ENCODE data around the gene BTBD16. TPM values are rescaled to one million over a fixed set of nuclear protein-coding genes. Genes with fewer than 3 reads are reported as not detected.

BTBD16 gene
- total RNA-seq, 2 experiments from 2014 or later, result not detected

DNA sequence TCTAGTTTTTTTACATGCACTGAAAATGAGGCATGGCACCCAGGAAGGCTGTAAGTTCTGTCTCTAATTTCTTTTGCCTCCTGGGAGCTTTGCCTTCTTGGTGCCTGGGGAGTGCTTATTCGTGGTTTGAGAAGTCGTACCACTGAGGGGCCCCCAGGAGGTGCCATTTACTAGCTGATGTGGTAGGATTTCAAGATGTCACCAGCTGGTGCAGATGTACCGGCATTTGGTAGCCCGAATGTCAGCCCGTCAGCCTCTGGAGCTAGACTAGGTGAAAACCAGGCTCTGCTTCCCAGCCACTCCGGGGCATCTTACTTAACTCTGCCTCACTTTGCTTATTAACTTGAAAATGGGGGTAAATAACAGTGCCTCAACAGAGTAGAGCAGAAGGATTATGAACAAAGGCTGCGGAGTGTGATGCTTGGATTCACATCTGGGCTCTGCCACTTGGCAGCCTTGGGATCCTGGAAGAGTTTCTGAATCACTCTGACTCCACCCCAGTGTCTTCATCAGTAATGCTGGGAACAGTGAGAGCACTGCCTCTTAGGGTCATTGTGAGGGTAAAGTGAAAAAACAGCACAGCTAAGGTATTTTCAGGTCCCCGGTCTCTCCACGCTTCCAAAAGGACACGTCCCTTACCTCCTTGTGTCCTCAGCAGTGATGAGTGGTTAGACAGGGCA is 31.4 kb upstream of the BTBD16 start:
- intact Hi-C loops (cut with micrococcal nuclease), result no loop called here
- Mint-ChIP-seq H3K36me3 (ENCODE audit: low read depth) (no peaks in the 10 kb centered on the region), H3K9me3 (no peaks in the 10 kb centered on the region), H3K4me3 (no peak overlapping the region), H3K4me1 (ENCODE audit: low read depth) (no peaks in the 10 kb centered on the region), H3K27ac (no peak overlapping the region), H3K27me3 (ENCODE audit: low read depth) (no peaks in the 10 kb centered on the region)
- CTCF ChIA-PET, result no interaction called here
- no peak for DNase-seq

DNA sequence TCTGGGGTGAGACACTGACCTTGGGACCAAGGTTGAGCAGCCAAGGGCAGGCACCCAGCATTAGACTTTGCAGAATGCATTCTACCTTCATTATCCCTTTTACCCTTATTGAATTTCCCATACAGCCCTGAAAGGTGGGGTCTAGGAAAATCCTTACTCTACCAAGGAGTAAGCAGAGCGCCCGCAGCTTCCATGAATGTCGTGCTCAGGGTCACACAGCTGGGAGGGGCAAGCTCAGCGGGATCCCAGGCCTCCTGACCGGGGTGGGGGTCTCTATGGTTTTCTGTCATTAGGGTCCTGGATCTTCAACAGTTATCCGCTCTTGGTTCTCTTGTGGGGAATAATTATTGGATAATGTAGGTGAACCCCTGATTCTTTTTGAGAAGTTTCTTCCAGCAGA is 30.7 kb upstream of the BTBD16 start:
- intact Hi-C loops (cut with micrococcal nuclease), result no loop called here
- Mint-ChIP-seq H3K27me3 (ENCODE audit: low read depth) (no peaks in the 10 kb centered on the region), H3K4me1 (ENCODE audit: low read depth) (no peaks in the 10 kb centered on the region), H3K4me3 (no peak overlapping the region), H3K9me3 (no peaks in the 10 kb centered on the region), H3K36me3 (ENCODE audit: low read depth) (no peaks in the 10 kb centered on the region), H3K27ac (no peak overlapping the region)
- CTCF ChIA-PET, result no interaction called here
- no peak for DNase-seq

DNA sequence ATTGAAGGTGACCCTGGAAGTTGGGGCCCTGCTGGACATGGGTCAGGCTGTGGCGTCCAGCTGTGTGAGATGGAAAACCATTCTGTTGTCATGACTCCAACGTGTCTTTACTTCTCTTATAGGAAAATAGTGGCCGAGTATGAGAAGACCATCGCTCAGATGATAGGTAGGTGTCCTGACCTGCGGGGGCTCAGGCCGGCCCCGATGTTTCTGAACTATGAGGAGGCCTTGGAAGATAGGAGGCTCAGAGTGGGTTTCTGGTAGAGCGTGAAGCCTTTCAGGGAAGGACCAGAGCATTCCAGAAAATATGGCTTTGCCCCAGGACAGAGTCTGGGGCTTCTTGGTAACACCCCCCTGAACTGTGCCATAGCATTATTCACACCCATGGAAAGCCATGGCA is 29.3 kb upstream of the BTBD16 start:
- H3K27ac Mint-ChIP-seq, result no peak overlapping the region
- DNase-seq, result no peak
- H3K9me3 Mint-ChIP-seq, result no peaks in the 10 kb centered on the region
- CTCF ChIA-PET, result no interaction called here
- no peaks in the 10 kb centered on the region for H3K4me1 Mint-ChIP-seq (ENCODE audit: low read depth)
- H3K27me3 Mint-ChIP-seq (ENCODE audit: low read depth), result no peaks in the 10 kb centered on the region
- H3K36me3 Mint-ChIP-seq (ENCODE audit: low read depth), result no peaks in the 10 kb centered on the region
- intact Hi-C loops (cut with micrococcal nuclease), result no loop called here
- no peak overlapping the region for H3K4me3 Mint-ChIP-seq

DNA sequence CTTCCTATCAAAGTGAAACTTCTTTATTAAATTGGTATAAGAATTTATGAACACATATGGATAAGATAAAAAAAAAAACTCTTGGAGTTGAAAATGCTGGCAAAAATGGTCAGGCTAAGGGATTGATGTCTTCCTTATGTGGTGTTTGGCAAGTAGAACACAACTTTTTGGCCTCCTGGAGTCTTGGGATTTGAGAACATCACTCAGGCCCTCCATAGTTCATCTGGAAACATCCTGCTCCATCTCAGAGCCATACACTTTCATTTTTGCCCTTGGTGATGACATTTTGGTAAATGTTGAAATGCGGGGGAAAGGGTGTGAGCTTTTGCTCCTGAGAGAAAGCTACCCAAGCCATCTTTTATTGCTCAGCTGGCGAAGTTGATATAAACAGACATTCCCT is 27.5 kb upstream of the BTBD16 start:
- H3K36me3 Mint-ChIP-seq (ENCODE audit: low read depth), result no peaks in the 10 kb centered on the region
- CTCF ChIA-PET, result interaction anchor here (1.0 kb wide), 1 partner anchor 55 kb away, joined by 3 read pairs; no protein-coding TSS in a partner anchor
- intact Hi-C loops (cut with micrococcal nuclease), result no loop called here

DNA sequence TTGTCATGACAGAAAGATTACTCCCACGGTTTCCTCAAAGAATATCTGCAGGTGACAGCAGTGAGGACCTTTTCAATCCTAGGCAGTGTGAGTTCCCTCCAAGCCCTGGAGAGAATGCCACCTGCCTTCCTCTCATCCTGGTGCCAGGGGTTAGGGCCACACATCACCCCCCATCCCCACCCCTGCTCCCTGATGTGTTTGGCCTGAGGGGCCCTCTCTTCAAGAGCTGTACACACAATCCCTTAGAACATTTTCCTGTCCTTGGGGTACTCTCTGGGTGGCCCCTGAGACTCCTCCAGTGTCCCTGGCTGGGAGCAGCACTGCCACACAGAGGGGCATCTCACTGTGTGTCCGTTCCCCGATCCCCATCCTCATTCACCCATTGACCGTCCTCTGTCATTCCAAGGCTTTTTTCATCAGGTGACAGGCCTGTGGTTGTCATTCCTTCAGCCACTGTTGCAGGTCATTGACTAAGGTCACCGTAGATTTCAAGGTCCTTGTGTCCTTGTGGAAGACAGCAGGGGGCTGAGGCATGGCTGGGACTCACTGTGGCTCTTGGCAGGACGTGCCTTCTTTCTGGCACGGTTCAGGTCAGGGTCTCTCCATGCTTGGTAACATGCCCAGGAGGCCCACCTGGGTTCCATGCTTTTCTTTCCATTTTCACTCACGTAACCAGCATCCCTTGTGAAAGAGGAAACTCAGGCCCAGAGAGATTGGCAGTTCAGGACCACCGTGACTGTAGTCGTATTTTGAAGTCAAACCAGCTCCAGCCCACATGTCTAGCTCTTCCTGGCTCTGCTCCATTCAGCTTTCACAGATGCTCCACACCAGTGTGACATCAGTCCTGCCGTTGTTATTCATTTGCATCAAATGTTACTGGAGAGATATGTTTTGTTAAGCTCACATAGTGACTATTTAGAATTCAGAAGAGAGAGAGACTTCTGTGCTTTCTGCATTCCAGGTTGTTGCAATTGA is 26.8 kb upstream of the BTBD16 start:
- no peak for DNase-seq
- H3K4me1 Mint-ChIP-seq (ENCODE audit: low read depth), result no peaks in the 10 kb centered on the region
- H3K9me3 Mint-ChIP-seq, result no peaks in the 10 kb centered on the region
- intact Hi-C loops (cut with micrococcal nuclease), result no loop called here
- CTCF ChIA-PET, result no interaction called here
- H3K27me3 Mint-ChIP-seq (ENCODE audit: low read depth), result no peaks in the 10 kb centered on the region
- H3K36me3 Mint-ChIP-seq (ENCODE audit: low read depth), result no peaks in the 10 kb centered on the region
- H3K27ac Mint-ChIP-seq, result no peak overlapping the region
- no peak overlapping the region for H3K4me3 Mint-ChIP-seq

More for the DNA sequence above, 27.5 kb upstream of the BTBD16 start:
- H3K27me3 Mint-ChIP-seq (ENCODE audit: low read depth), result no peaks in the 10 kb centered on the region
- no peak overlapping the region for H3K27ac Mint-ChIP-seq
- H3K4me1 Mint-ChIP-seq (ENCODE audit: low read depth), result no peaks in the 10 kb centered on the region
- H3K4me3 Mint-ChIP-seq, result no peak overlapping the region
- no peaks in the 10 kb centered on the region for H3K9me3 Mint-ChIP-seq
- DNase-seq, result no peak

DNA sequence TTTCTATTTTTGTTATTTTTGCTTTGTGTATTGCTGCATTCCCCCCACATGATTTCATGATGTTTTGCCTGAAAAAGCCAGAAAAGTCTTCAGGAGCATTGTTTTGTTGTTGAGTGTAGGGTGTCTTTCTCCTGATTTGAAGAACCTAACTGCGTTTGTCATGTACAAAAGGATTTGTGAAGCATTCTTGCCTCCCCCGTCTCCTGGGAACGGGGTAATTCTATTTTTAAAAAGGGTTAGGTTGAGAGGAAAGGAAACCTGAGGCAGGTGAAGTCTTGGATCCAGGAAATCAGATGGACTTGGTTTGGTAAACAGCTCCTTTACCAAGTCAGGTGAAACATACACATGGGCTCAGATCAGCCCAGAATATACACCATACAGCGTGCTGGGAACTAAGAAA is 26.0 kb upstream of the BTBD16 start:
- no peak for DNase-seq
- no peaks in the 10 kb centered on the region for H3K4me1 Mint-ChIP-seq (ENCODE audit: low read depth)
- no peaks in the 10 kb centered on the region for H3K9me3 Mint-ChIP-seq
- no peak overlapping the region for H3K27ac Mint-ChIP-seq
- intact Hi-C loops (cut with micrococcal nuclease), result no loop called here
- no peak overlapping the region for H3K4me3 Mint-ChIP-seq
- no peaks in the 10 kb centered on the region for H3K36me3 Mint-ChIP-seq (ENCODE audit: low read depth)
- CTCF ChIA-PET, result no interaction called here
- no peaks in the 10 kb centered on the region for H3K27me3 Mint-ChIP-seq (ENCODE audit: low read depth)

DNA sequence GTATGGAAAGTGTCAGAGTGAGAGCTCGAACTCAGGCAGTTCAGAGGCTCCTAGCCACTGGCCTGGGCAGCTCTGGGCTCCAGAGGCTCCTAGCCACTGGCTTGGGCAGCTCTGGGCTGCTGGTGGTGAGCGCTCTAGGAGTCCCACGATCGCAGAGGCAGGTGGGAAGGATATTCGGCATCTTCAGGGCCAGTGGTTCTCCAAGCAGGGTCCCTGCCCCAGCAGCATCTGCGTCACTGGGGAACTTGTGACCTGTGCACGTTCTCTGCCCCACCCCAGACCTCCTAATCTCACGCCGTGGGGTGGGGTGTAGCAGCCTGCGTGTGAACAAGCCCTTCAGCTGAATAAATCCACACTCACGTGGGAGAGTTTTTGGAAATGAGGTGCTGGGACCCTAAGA is 25.2 kb upstream of the BTBD16 start:
- DNase-seq, result no peak
- H3K27ac Mint-ChIP-seq, result no peak overlapping the region
- intact Hi-C loops (cut with micrococcal nuclease), result no loop called here
- no peaks in the 10 kb centered on the region for H3K36me3 Mint-ChIP-seq (ENCODE audit: low read depth)
- H3K27me3 Mint-ChIP-seq (ENCODE audit: low read depth), result no peaks in the 10 kb centered on the region
- H3K4me3 Mint-ChIP-seq, result no peak overlapping the region
- CTCF ChIA-PET, result no interaction called here
- H3K4me1 Mint-ChIP-seq (ENCODE audit: low read depth), result no peaks in the 10 kb centered on the region
- no peaks in the 10 kb centered on the region for H3K9me3 Mint-ChIP-seq

DNA sequence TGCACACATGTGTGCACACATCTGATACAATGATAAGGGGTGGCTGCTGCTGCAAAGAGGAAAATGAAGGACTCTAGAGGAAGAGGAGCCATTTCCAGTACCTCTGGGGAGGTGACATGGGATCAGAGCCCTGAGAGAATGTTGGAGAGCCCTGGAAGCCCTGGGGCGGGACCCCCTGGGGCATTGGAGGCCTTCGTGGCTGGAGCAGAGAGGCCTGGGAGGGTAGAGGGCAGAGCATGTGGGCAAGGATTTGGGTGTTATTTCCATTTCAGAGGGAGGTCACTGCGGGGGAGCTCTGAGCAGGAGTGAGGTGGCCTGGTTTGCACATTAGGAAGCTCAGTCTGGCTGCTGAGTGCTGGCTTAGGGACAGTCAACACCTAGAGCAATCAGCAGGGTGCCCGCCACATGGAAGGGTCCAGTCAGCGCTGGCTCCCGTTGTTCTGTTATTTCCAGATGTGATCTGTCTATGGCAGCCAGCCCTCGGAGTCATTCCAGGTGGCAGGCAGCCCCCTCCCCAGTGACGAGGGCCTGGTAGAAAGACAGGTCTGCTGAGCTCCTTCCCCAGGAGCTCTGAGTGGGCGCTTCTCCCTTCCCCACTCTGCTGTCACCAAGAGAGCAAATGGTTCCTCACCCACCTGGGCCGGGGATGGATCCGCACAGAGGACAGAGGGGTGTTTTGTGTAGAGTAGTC is 24.1 kb upstream of the BTBD16 start:
- H3K27me3 Mint-ChIP-seq (ENCODE audit: low read depth), result no peaks in the 10 kb centered on the region
- intact Hi-C loops (cut with micrococcal nuclease), result no loop called here
- H3K4me3 Mint-ChIP-seq, result no peak overlapping the region
- H3K4me1 Mint-ChIP-seq (ENCODE audit: low read depth), result no peaks in the 10 kb centered on the region
- no peak overlapping the region for H3K27ac Mint-ChIP-seq
- H3K9me3 Mint-ChIP-seq, result no peaks in the 10 kb centered on the region
- no peak for DNase-seq
- H3K36me3 Mint-ChIP-seq (ENCODE audit: low read depth), result no peaks in the 10 kb centered on the region
- CTCF ChIA-PET, result no interaction called here

DNA sequence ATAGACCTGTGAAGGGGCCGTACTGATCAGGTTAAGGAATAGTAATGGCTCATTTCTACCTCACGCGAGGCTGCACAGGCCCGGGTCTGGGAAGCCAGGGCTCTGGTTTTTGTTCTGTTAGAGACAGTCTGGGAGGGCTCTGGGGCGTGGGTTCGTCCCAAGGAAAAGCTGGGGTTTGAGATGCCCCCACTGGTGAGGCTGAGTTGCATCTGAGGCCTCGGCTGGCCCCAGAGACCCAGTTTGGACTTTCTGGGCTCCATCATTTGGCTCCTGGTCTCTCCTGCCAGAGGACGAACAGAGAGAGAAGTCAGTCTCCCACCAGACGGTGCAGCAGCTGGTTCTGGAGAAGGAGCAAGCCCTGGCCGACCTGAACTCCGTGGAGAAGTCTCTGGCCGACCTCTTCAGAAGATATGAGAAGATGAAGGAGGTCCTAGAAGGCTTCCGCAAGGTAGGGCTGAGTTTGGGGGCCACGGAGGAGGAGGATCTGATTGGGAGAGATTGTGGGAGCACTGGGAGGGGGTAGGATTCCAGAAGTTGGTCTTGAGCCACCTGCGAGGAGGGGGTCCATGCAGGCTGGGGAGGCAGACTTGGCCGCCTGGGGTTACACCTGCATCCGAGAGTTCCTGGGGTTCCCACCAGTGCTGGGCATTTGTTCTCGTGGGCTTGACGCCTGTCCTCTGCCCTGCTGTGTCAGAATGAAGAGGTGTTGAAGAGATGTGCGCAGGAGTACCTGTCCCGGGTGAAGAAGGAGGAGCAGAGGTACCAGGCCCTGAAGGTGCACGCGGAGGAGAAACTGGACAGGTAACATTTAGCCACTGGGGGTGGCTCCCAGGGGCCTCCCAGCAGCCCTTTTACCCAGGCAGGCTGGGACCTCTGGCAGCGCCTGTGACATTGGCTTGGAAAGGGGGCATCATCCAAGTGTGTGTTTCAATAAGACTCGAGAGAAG is 22.5 kb upstream of the BTBD16 start:
- Mint-ChIP-seq H3K4me1 (ENCODE audit: low read depth) (no peaks in the 10 kb centered on the region), H3K27me3 (ENCODE audit: low read depth) (no peaks in the 10 kb centered on the region), H3K36me3 (ENCODE audit: low read depth) (no peaks in the 10 kb centered on the region), H3K27ac (no peak overlapping the region), H3K4me3 (no peak overlapping the region), H3K9me3 (no peaks in the 10 kb centered on the region)
- CTCF ChIA-PET, result no interaction called here
- no peak for DNase-seq
- intact Hi-C loops (cut with micrococcal nuclease), result no loop called here

DNA sequence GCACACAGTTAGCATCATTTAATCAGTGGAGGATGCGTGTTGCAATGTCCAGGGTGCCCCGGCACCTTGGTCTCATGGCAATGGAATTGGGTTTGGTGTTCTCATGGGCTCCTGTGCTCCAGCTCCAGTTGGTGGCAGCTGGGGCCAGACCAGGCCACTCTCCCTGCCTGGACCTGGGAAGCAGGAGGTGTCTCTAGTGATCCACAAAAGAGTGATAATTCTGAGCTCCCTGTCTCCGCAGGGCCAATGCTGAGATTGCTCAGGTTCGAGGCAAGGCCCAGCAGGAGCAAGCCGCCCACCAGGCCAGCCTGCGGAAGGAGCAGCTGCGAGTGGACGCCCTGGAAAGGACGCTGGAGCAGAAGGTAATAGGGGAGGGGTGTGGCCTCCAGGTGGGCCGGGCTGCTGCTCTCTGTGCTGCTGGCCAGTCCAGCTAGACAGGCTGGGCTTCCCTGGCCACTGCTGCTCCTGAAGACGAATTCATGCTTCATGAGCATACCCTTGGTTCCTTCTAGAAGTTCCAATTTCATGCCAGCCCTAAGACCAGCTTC is 21.7 kb upstream of the BTBD16 start:
- Mint-ChIP-seq H3K4me1 (ENCODE audit: low read depth) (no peaks in the 10 kb centered on the region), H3K4me3 (no peak overlapping the region), H3K36me3 (ENCODE audit: low read depth) (no peaks in the 10 kb centered on the region), H3K27ac (no peak overlapping the region), H3K27me3 (ENCODE audit: low read depth) (no peaks in the 10 kb centered on the region), H3K9me3 (no peaks in the 10 kb centered on the region)
- intact Hi-C loops (cut with micrococcal nuclease), result no loop called here
- CTCF ChIA-PET, result no interaction called here
- no peak for DNase-seq

DNA sequence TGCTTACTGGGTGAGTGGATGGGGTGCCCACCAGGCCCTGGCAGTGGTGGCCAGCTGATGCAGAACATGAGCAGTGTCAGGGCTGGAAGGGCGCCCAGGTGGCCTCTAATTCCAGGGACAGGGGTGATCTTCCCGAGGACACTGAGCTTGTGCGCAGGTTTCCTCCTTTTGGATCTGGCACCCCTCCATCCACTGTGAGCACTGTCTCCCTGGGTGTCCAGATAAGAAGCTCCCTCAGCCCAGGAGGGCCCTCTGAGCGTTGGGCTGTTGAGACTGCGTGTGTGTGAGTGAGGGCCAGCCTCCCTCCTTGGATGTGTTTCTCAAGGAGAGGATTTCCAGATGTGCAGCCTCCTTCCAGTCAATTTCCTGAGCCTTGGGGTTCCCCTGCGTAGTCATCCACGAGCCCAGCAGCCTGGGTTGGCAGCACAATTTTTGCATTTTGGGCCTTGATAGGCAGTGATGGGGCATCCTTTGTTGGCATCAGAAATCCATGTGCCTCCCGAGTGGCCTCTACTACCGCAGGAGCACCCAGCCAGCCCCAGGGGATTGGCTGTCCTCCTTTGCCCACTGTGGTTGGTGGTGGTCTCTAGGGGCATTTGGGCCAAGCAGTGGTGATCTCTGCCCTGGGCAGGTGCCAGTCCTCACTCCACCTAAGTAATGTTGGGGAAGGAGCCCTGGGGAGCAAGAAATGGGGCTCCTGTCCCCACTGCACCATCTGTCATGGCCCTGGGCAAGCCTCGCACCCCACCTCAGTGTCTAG is 20.9 kb upstream of the BTBD16 start:
- Mint-ChIP-seq H3K4me3 (no peak overlapping the region), H3K27ac (no peak overlapping the region), H3K36me3 (ENCODE audit: low read depth) (no peaks in the 10 kb centered on the region), H3K9me3 (no peaks in the 10 kb centered on the region), H3K27me3 (ENCODE audit: low read depth) (no peaks in the 10 kb centered on the region), H3K4me1 (ENCODE audit: low read depth) (no peaks in the 10 kb centered on the region)
- CTCF ChIA-PET, result no interaction called here
- DNase-seq, result no peak
- intact Hi-C loops (cut with micrococcal nuclease), result no loop called here

Data from activated naive CD4-positive, alpha-beta T cell treated with anti-CD3 and anti-CD28 coated beads for 36 hours (primary cell).